ENCODE results near the gene SLC50A1.
"Not testable (repeated sequence)": the region's sequence is repeated elsewhere in the genome, so short reads cannot be mapped to it uniquely, and the experiment has no call there.

The SLC50A1 gene

GRCh38 chr1:155140630-155140953 lies 4.9 kb downstream of the SLC50A1 start:
- peak overlapping the region; percentile 93 for H3K4me3 ChIP-seq (ENCODE audit: low read depth, low read length)
- no peak overlapping the region for H3K27ac ChIP-seq
- peaks cover 6% of the 10 kb centered on the region for H3K36me3 ChIP-seq (replicated peaks)
- no peak for TF ChIP-seq CTCF (IDR thresholded peaks at IDR 0.05; ENCODE audit: low read depth, low read length, missing control alignments)
- in situ Hi-C loops (cut with HindIII; ENCODE audit: low pct_ligation_motif_present, low sequenced_read_pairs): no loop called here
- DNase-seq: no peak
- H3K27me3 ChIP-seq (replicated peaks): no peaks in the 10 kb centered on the region

GRCh38 chr1:155141749-155142148 lies 6.1 kb downstream of the SLC50A1 start:
- no peak overlapping the region for H3K27ac ChIP-seq
- H3K36me3 ChIP-seq (replicated peaks): peaks cover 6% of the 10 kb centered on the region
- in situ Hi-C loops (cut with HindIII; ENCODE audit: low pct_ligation_motif_present, low sequenced_read_pairs): no loop called here
- no peak for DNase-seq
- TF ChIP-seq CTCF (IDR thresholded peaks at IDR 0.05; ENCODE audit: low read depth, low read length, missing control alignments): no peak
- no peak overlapping the region for H3K4me3 ChIP-seq (ENCODE audit: low read depth, low read length)
- no peaks in the 10 kb centered on the region for H3K27me3 ChIP-seq (replicated peaks)

GRCh38 chr1:155145491-155145890 lies 9.8 kb downstream of the SLC50A1 start:
- in situ Hi-C loops (cut with HindIII; ENCODE audit: low pct_ligation_motif_present, low sequenced_read_pairs): no loop called here
- Histone ChIP-seq H3K27ac (no peak overlapping the region), H3K4me3 (ENCODE audit: low read depth, low read length) (no peak overlapping the region), H3K36me3 (replicated peaks) (no peaks in the 10 kb centered on the region), H3K27me3 (replicated peaks) (no peaks in the 10 kb centered on the region)
- peak; percentile 20 for TF ChIP-seq CTCF (IDR thresholded peaks at IDR 0.05; ENCODE audit: low read depth, low read length, missing control alignments)
- DNase-seq: no peak

- DNase-seq; H3K4me3 ChIP-seq (ENCODE audit: low read depth, low read length); H3K27ac ChIP-seq; H3K36me3 ChIP-seq (replicated peaks); in situ Hi-C loops (cut with HindIII; ENCODE audit: low pct_ligation_motif_present, low sequenced_read_pairs); H3K27me3 ChIP-seq (replicated peaks): not testable (repeated sequence)
Observed at GRCh38 chr1:155155996-155156643, 20.5 kb downstream of the SLC50A1 start.

GRCh38 chr1:155158991-155159390 lies 23.3 kb downstream of the SLC50A1 start:
- Histone ChIP-seq H3K27me3 (replicated peaks) (no peaks in the 10 kb centered on the region), H3K36me3 (replicated peaks) (no peaks in the 10 kb centered on the region), H3K27ac (no peak overlapping the region), H3K4me3 (ENCODE audit: low read depth, low read length) (no peak overlapping the region)
- TF ChIP-seq CTCF (IDR thresholded peaks at IDR 0.05; ENCODE audit: low read depth, low read length, missing control alignments): no peak
- DNase-seq: no peak
- in situ Hi-C loops (cut with HindIII; ENCODE audit: low pct_ligation_motif_present, low sequenced_read_pairs): no loop called here

GRCh38 chr1:155160128-155160527 lies 24.5 kb downstream of the SLC50A1 start:
- DNase-seq: no peak
- no peak overlapping the region for H3K4me3 ChIP-seq (ENCODE audit: low read depth, low read length)
- in situ Hi-C loops (cut with HindIII; ENCODE audit: low pct_ligation_motif_present, low sequenced_read_pairs): loop anchor here (10.0 kb wide), 1 partner anchor 45 kb away; no protein-coding TSS in a partner anchor
- no peak for TF ChIP-seq CTCF (IDR thresholded peaks at IDR 0.05; ENCODE audit: low read depth, low read length, missing control alignments)
- H3K36me3 ChIP-seq (replicated peaks): no peaks in the 10 kb centered on the region
- H3K27me3 ChIP-seq (replicated peaks): no peaks in the 10 kb centered on the region
- H3K27ac ChIP-seq: no peak overlapping the region

- DNase-seq; H3K36me3 ChIP-seq (replicated peaks); H3K27me3 ChIP-seq (replicated peaks); H3K4me3 ChIP-seq (ENCODE audit: low read depth, low read length); H3K27ac ChIP-seq: not testable (repeated sequence)
- in situ Hi-C loops (cut with HindIII; ENCODE audit: low pct_ligation_motif_present, low sequenced_read_pairs): loop anchor here (10.0 kb wide), 1 partner anchor 48 kb away; no protein-coding TSS in a partner anchor
Observed at GRCh38 chr1:155162631-155163030, 27.0 kb downstream of the SLC50A1 start.

- not testable (repeated sequence) for H3K27me3 ChIP-seq (replicated peaks); H3K36me3 ChIP-seq (replicated peaks); H3K4me3 ChIP-seq (ENCODE audit: low read depth, low read length); DNase-seq; H3K27ac ChIP-seq
- in situ Hi-C loops (cut with HindIII; ENCODE audit: low pct_ligation_motif_present, low sequenced_read_pairs): loop anchor here (10.0 kb wide), 1 partner anchor 49 kb away; no protein-coding TSS in a partner anchor
Observed at GRCh38 chr1:155163785-155164184, 28.1 kb downstream of the SLC50A1 start.

- H3K27me3 ChIP-seq (replicated peaks); H3K27ac ChIP-seq; H3K4me3 ChIP-seq (ENCODE audit: low read depth, low read length); DNase-seq; H3K36me3 ChIP-seq (replicated peaks): not testable (repeated sequence)
- in situ Hi-C loops (cut with HindIII; ENCODE audit: low pct_ligation_motif_present, low sequenced_read_pairs): loop anchor here (10.0 kb wide), 1 partner anchor 50 kb away; no protein-coding TSS in a partner anchor
Observed at GRCh38 chr1:155164625-155165024, 29.0 kb downstream of the SLC50A1 start.
